ENCODE data around the gene THOC1. TPM values are rescaled to one million over a fixed set of nuclear protein-coding genes. Genes with fewer than 3 reads are reported as not detected.

Gene THOC1
- total and polyA plus RNA-seq, 3 donors from 2014 or later, result 41.6 to 82.2 (median 79.7) TPM

DNA sequence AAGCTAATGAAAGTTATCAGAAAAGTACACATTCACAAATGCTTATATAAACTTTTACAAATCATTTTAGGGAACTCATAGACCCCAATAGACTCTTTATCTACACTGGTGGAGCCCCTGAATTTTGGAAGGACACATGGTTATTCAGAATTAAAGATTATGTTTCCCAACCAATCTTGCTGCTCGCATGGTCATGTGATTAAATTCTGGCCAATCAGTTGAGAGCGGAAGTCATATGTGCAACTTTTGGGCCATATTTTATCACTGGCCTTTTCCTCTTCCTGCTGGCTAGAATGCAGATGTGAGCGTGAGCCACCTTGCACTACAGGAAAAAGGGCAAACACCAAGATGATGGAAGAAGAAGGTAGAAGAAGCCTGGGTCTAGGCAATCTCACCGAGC, 19.8 kb downstream of the THOC1 start:
- DNase-seq, result no peak
- TF ChIP-seq, protein P1, sequence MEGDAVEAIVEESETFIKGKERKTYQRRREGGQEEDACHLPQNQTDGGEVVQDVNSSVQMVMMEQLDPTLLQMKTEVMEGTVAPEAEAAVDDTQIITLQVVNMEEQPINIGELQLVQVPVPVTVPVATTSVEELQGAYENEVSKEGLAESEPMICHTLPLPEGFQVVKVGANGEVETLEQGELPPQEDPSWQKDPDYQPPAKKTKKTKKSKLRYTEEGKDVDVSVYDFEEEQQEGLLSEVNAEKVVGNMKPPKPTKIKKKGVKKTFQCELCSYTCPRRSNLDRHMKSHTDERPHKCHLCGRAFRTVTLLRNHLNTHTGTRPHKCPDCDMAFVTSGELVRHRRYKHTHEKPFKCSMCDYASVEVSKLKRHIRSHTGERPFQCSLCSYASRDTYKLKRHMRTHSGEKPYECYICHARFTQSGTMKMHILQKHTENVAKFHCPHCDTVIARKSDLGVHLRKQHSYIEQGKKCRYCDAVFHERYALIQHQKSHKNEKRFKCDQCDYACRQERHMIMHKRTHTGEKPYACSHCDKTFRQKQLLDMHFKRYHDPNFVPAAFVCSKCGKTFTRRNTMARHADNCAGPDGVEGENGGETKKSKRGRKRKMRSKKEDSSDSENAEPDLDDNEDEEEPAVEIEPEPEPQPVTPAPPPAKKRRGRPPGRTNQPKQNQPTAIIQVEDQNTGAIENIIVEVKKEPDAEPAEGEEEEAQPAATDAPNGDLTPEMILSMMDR (IDR thresholded peaks at IDR 0.05), result no peak
- TF ChIP-seq POLR2A (IDR thresholded peaks at IDR 0.05), result no peak
- no peak overlapping the region for H3K27ac ChIP-seq
- H3K27me3 ChIP-seq, result no peaks in the 10 kb centered on the region
- H3K9me3 ChIP-seq, result no peaks in the 10 kb centered on the region
- intact Hi-C loops (cut with DNase I; ENCODE audit: low total_unique reads), result no loop called here
- no peak overlapping the region for H3K4me3 ChIP-seq
- H3K36me3 ChIP-seq (ENCODE audit: low read depth, missing control alignments), result no peaks in the 10 kb centered on the region
- WGBS, 2 donors, result 86 to 95% methylated on average over 4 of the region's 4 CpGs
- H3K4me1 ChIP-seq, result no peaks in the 10 kb centered on the region

DNA sequence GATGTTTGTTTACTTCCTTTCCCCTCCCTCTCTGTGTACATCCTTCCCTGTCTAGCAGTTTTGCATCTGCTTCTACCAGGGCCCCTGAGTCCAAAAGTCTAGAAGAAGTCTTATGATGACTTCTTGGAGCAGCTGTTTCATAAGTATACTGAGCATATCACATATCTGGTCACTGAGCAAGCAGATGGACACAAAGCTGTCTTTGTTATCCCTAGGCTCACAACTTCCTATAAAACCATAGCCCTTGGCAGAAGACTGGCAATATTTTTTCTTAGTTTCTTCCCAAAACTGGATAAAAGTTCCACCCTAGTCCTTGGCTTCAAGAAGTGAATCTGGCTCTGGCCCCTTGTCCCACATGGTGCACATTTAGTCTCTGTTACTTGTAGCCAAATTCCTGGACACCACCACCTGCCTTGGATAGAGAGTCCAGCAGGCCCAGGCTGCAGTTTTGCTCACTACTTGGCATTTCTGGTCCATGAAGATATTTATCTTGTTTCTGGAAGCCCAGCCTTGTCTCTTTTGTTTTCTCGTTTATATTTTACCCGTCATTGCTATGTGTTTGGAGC, 22.5 kb downstream of the THOC1 start:
- Histone ChIP-seq H3K36me3 (ENCODE audit: low read depth, missing control alignments) (no peaks in the 10 kb centered on the region), H3K9me3 (no peaks in the 10 kb centered on the region), H3K4me3 (no peak overlapping the region), H3K4me1 (no peaks in the 10 kb centered on the region), H3K27me3 (no peaks in the 10 kb centered on the region), H3K27ac (no peak overlapping the region)
- DNase-seq, result no peak
- WGBS, 2 donors, result 79 to 91% methylated on average over 2 of the region's 2 CpGs
- intact Hi-C loops (cut with DNase I; ENCODE audit: low total_unique reads), result no loop called here
- TF ChIP-seq, protein P1 (IDR thresholded peaks at IDR 0.05), result no peak
- TF ChIP-seq POLR2A (IDR thresholded peaks at IDR 0.05), result no peak

DNA sequence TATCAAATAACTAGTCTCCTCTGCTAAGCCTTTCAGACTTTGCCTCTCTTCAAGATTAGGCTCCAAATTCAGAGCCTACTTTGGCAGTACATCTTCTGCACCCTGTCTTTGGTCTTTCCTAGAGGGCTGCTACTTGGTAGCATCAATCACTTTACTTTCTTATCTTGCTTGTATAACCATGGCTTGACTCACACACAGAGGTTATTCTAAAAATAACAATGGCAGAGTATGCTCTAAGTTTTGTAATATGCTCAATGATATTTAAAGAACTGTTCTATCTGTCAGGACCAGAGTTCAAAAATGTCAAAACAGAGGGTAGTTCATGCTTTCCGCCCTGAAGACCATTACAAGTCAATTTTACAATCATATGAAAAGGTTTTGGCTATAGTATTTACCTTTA, 27.7 kb downstream of the THOC1 start:
- no peak for DNase-seq
- intact Hi-C loops (cut with DNase I; ENCODE audit: low total_unique reads), result no loop called here
- Histone ChIP-seq H3K9me3 (no peaks in the 10 kb centered on the region), H3K4me1 (no peaks in the 10 kb centered on the region), H3K36me3 (ENCODE audit: low read depth, missing control alignments) (no peaks in the 10 kb centered on the region), H3K4me3 (no peak overlapping the region), H3K27me3 (no peaks in the 10 kb centered on the region), H3K27ac (no peak overlapping the region)
- WGBS, 2 donors, result 88 to 100% methylated on average over 1 of the region's 1 CpG
- no peak for TF ChIP-seq POLR2A (IDR thresholded peaks at IDR 0.05)
- TF ChIP-seq, protein P1 (IDR thresholded peaks at IDR 0.05), result no peak

DNA sequence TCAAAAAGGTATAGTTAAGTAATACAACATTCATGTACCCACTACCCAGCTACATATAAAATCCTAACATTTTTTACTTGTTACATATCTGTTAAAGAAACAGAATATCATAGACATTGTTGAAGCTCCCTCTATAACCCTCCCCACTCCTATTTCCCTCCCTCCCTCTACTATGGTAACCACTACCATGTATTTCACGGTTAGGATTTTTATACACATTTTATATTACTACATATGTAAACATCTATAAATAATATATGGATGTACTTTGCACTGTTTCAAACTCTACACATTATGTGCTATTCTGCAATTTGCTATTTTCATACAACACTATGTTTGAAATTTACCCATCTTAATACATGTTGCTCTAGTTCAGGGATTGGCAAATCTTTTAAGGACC, 36.3 kb downstream of the THOC1 start:
- no peak overlapping the region for H3K27ac ChIP-seq
- intact Hi-C loops (cut with DNase I; ENCODE audit: low total_unique reads), result no loop called here
- no peaks in the 10 kb centered on the region for H3K36me3 ChIP-seq (ENCODE audit: low read depth, missing control alignments)
- WGBS, 2 donors, result 84 to 92% methylated on average over 1 of the region's 1 CpG
- DNase-seq, result no peak
- H3K9me3 ChIP-seq, result no peaks in the 10 kb centered on the region
- no peak for TF ChIP-seq POLR2A (IDR thresholded peaks at IDR 0.05)
- TF ChIP-seq, protein P1 (IDR thresholded peaks at IDR 0.05), result no peak
- no peak overlapping the region for H3K4me3 ChIP-seq
- no peaks in the 10 kb centered on the region for H3K4me1 ChIP-seq
- H3K27me3 ChIP-seq, result no peaks in the 10 kb centered on the region

DNA sequence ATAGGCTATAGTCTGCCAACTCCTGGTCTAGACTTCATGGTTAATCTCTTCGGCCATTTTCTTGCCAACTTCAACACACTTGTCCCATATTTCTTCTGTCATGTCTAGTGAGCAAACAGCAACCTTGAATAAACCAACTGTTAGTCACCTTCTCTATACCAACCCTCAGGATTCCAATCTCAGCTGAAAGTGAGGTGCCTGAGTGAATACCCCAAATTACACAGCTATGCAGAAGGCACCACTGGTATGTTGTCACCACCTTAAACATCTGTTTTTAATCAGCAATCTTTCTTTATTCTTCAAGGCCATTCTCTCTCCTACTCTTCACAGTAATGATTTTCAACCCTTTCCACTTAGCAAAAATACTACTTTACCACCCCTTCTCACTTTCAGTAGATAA, 39.3 kb downstream of the THOC1 start:
- 91 to 92% methylated on average over 1 of the region's 1 CpG for WGBS, 2 donors
- no peak for TF ChIP-seq POLR2A (IDR thresholded peaks at IDR 0.05)
- TF ChIP-seq, protein P1 (IDR thresholded peaks at IDR 0.05), result no peak
- DNase-seq, result no peak
- H3K4me3 ChIP-seq, result no peak overlapping the region
- no peak overlapping the region for H3K27ac ChIP-seq
- no peaks in the 10 kb centered on the region for H3K27me3 ChIP-seq
- H3K4me1 ChIP-seq, result no peaks in the 10 kb centered on the region
- H3K9me3 ChIP-seq, result no peaks in the 10 kb centered on the region
- intact Hi-C loops (cut with DNase I; ENCODE audit: low total_unique reads), result no loop called here
- no peaks in the 10 kb centered on the region for H3K36me3 ChIP-seq (ENCODE audit: low read depth, missing control alignments)
